ENCODE data around the gene RBM12.
A peak's percentile ranks its signal among the peaks of the same experiment; 100 is the strongest.

RBM12 gene

DNA sequence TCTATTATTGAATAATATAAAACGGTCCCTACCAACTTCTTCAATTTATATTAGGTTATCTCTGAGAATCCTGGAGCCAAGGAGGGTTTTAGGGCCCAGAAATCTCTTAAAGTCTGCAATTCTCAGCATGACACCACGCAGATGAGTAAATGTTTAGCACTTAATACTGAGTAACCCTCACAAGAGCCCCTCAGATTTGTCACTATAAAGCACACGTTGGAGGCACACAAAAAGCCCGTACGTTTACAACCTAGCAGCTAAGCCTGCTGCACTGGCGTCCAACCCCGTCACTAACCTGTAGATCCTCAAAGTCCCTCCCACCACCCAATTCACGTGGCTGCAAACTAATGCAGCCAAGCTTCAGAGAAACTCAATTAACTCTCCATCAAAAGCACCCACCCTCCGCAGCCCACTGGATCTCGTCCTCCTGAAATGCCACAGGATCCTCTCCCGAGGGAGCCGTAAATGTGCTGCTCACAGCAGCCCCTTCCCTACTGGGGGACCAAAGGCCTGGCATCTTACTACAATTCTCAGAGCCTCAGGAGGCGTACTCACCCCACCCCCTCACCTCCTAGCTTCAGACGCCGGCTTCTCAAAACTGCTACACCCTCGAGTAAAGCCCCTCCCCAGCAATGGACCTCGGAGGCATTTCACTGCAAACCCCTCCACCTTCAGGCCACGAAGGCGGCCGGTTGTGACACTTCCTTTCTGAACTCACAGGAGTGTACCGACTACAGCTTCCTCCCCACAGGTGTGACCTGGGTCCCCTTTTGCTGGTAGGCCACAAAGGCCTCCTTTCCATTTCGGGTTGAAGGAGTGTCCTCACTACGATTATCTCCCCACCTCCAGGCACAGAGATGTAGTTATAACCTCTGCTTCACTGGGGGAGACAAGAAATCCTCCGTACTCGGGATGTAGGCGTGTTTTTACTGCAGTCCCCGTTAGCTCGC is 909 bp downstream of the RBM12 start:
- Histone ChIP-seq H3K27ac (peak overlapping the region; percentile 92), H3K79me2 (ENCODE audit: insufficient read depth, low read depth) (peaks cover 60% of the 10 kb centered on the region), H3K4me3 (IDR thresholded peaks at IDR 0.05; ENCODE audit: insufficient read depth, low read depth, low read length) (peak overlapping the region; percentile 73), H4K20me1 (ENCODE audit: insufficient read depth) (peaks cover 50% of the 10 kb centered on the region), H3K4me2 (peak overlapping the region; percentile 80), H3K9ac (peak overlapping the region; percentile 98), H2AFZ (ENCODE audit: low read depth) (peak overlapping the region; percentile 74), H3K27me3 (ENCODE audit: insufficient read depth, low read depth) (no peaks in the 10 kb centered on the region), H3K36me3 (ENCODE audit: insufficient read depth) (no peaks in the 10 kb centered on the region), H3K4me1 (ENCODE audit: low read depth, poor library complexity, severe bottlenecking) (peaks cover 45% of the 10 kb centered on the region)
- TF ChIP-seq, protein P1, sequence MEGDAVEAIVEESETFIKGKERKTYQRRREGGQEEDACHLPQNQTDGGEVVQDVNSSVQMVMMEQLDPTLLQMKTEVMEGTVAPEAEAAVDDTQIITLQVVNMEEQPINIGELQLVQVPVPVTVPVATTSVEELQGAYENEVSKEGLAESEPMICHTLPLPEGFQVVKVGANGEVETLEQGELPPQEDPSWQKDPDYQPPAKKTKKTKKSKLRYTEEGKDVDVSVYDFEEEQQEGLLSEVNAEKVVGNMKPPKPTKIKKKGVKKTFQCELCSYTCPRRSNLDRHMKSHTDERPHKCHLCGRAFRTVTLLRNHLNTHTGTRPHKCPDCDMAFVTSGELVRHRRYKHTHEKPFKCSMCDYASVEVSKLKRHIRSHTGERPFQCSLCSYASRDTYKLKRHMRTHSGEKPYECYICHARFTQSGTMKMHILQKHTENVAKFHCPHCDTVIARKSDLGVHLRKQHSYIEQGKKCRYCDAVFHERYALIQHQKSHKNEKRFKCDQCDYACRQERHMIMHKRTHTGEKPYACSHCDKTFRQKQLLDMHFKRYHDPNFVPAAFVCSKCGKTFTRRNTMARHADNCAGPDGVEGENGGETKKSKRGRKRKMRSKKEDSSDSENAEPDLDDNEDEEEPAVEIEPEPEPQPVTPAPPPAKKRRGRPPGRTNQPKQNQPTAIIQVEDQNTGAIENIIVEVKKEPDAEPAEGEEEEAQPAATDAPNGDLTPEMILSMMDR (conservative IDR thresholded peaks at IDR 0.05; ENCODE audit: low read depth, low read length): no peak; the same call in 1 of the 2 replicates

DNA sequence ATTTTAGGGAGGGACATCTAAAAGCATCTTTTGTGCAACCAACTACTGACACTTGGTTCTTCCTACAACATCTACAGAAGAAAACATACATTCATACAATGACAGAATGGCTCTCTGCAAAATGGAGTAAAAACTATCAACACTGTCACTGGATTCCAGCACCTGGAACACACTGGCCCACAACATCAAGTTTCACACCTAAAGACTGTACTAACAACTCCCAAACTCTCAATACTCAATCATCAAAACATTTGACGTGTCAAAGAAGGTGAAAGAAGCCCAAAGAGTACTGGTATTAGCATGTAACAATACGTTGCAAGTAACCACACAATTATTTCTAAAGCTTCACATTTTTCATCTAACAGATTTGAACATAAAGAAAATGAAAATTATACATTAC is 2.1 kb downstream of the RBM12 start:
- Histone ChIP-seq H3K79me2 (ENCODE audit: insufficient read depth, low read depth) (peaks cover 73% of the 10 kb centered on the region), H4K20me1 (ENCODE audit: insufficient read depth) (peaks cover 57% of the 10 kb centered on the region), H3K4me2 (peak overlapping the region; percentile 80), H3K4me3 (IDR thresholded peaks at IDR 0.05; ENCODE audit: insufficient read depth, low read depth, low read length) (no peak overlapping the region), H3K27ac (peak overlapping the region; percentile 92; the same call in 1 of the 2 replicates), H2AFZ (ENCODE audit: low read depth) (no peak overlapping the region), H3K9ac (peak overlapping the region; percentile 98; the same call in 1 of the 2 replicates), H3K4me1 (ENCODE audit: low read depth, poor library complexity, severe bottlenecking) (peaks cover 56% of the 10 kb centered on the region), H3K36me3 (ENCODE audit: insufficient read depth) (no peaks in the 10 kb centered on the region), H3K27me3 (ENCODE audit: insufficient read depth, low read depth) (no peaks in the 10 kb centered on the region)
- TF ChIP-seq, protein P1 (conservative IDR thresholded peaks at IDR 0.05; ENCODE audit: low read depth, low read length): no peak

GRCh38 chr20:35661908-35662307 is 2.8 kb downstream of the RBM12 start:
- no peak overlapping the region for H3K4me3 ChIP-seq (IDR thresholded peaks at IDR 0.05; ENCODE audit: insufficient read depth, low read depth, low read length)
- peaks cover 63% of the 10 kb centered on the region for H4K20me1 ChIP-seq (ENCODE audit: insufficient read depth)
- H3K79me2 ChIP-seq (ENCODE audit: insufficient read depth, low read depth): peaks cover 79% of the 10 kb centered on the region
- peak overlapping the region; percentile 4; the same call in 1 of the 2 replicates for H3K27ac ChIP-seq
- H3K36me3 ChIP-seq (ENCODE audit: insufficient read depth): no peaks in the 10 kb centered on the region
- no peaks in the 10 kb centered on the region for H3K27me3 ChIP-seq (ENCODE audit: insufficient read depth, low read depth)
- H3K4me1 ChIP-seq (ENCODE audit: low read depth, poor library complexity, severe bottlenecking): peaks cover 61% of the 10 kb centered on the region
- H2AFZ ChIP-seq (ENCODE audit: low read depth): no peak overlapping the region
- H3K9ac ChIP-seq: peak overlapping the region; percentile 98; the same call in 1 of the 2 replicates
- TF ChIP-seq, protein P1 (conservative IDR thresholded peaks at IDR 0.05; ENCODE audit: low read depth, low read length): no peak
- H3K4me2 ChIP-seq: peak overlapping the region; percentile 80

DNA sequence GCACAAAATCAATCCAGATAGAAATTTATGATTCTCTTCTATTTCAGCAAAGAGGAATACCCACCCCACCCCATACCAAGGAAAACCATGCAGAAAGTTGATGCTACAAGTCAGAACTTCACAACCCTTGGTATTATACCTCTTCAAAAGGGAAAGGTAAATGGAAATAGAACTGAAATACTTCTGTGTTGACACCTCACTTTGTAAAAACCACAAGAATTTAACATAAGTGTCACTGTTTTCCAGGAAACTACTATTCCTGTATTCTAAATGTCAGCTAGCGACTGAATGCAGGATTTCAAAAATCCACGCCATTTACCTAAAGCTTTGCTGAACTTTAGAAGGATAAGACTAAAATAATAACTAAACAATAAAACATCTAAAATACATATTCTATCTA is 3.6 kb downstream of the RBM12 start:
- peak overlapping the region; percentile 4; the same call in 1 of the 2 replicates for H3K27ac ChIP-seq
- no peaks in the 10 kb centered on the region for H3K27me3 ChIP-seq (ENCODE audit: insufficient read depth, low read depth)
- no peak overlapping the region for H3K4me3 ChIP-seq (IDR thresholded peaks at IDR 0.05; ENCODE audit: insufficient read depth, low read depth, low read length)
- H3K4me1 ChIP-seq (ENCODE audit: low read depth, poor library complexity, severe bottlenecking): peaks cover 64% of the 10 kb centered on the region
- peak overlapping the region; percentile 3; the same call in 1 of the 2 replicates for H3K9ac ChIP-seq
- peaks cover 88% of the 10 kb centered on the region for H3K79me2 ChIP-seq (ENCODE audit: insufficient read depth, low read depth)
- H3K36me3 ChIP-seq (ENCODE audit: insufficient read depth): no peaks in the 10 kb centered on the region
- peak overlapping the region; percentile 80 for H3K4me2 ChIP-seq
- no peak overlapping the region for H2AFZ ChIP-seq (ENCODE audit: low read depth)
- H4K20me1 ChIP-seq (ENCODE audit: insufficient read depth): peaks cover 71% of the 10 kb centered on the region
- TF ChIP-seq, protein P1 (conservative IDR thresholded peaks at IDR 0.05; ENCODE audit: low read depth, low read length): no peak
